ENCODE data around the gene IZUMO4.
A peak's percentile ranks its signal among the peaks of the same experiment; 100 is the strongest.
"Not testable (repeated sequence)": the region's sequence is repeated elsewhere in the genome, so short reads cannot be mapped to it uniquely, and the experiment has no call there.

Gene IZUMO4

GRCh38 chr19:2080336-2080988 lies 16.3 kb upstream of the IZUMO4 start:
- no peak for DNase-seq

GRCh38 chr19:2081873-2082810 lies 14.6 kb upstream of the IZUMO4 start:
- DNase-seq = peak in 2 of 56 donors; percentile 8 to 16

GRCh38 chr19:2083174-2083854 lies 13.4 kb upstream of the IZUMO4 start:
- DNase-seq = no peak

- DNase-seq = no peak
These were observed 11.6 kb upstream of the IZUMO4 start for GRCh38 chr19:2084993-2085720.

- not testable (repeated sequence) for DNase-seq
These were observed 9.8 kb upstream of the IZUMO4 start for GRCh38 chr19:2086695-2087620.

- no peak for DNase-seq
These were observed 9.1 kb upstream of the IZUMO4 start for GRCh38 chr19:2087621-2088100.

- no peak for DNase-seq
These were observed 7.6 kb upstream of the IZUMO4 start for GRCh38 chr19:2089001-2089711.

GRCh38 chr19:2089727-2090053 lies 7.0 kb upstream of the IZUMO4 start:
- no peak for DNase-seq

GRCh38 chr19:2091926-2092525 lies 4.7 kb upstream of the IZUMO4 start:
- not testable (repeated sequence) for DNase-seq

- peak in 30 of 56 donors; percentile 68 to 99 (median 95) for DNase-seq
These were observed 658 bp upstream of the IZUMO4 start, which contains the start of gene MOB3A for GRCh38 chr19:2096034-2096479. Gene MOB3A (minus strand): TSS chr19:2096326. CDS start chr19:2078560, 17,766 bp downstream.

- no peak for DNase-seq
These were observed 629 bp downstream of the IZUMO4 start for GRCh38 chr19:2097203-2097885.

GRCh38 chr19:2097886-2098327 lies 1.2 kb downstream of the IZUMO4 start:
- DNase-seq = no peak

- DNase-seq = no peak
These were observed 2.4 kb downstream of the IZUMO4 start for GRCh38 chr19:2099054-2099501.

GRCh38 chr19:2099937-2100718 lies 3.4 kb downstream of the IZUMO4 start:
- DNase-seq = no peak

GRCh38 chr19:2100719-2101061 lies 4.0 kb downstream of the IZUMO4 start:
- no peak for DNase-seq

- peak in 32 of 56 donors; percentile 9 to 78 (median 37) for DNase-seq
These were observed 5.0 kb downstream of the IZUMO4 start for GRCh38 chr19:2101417-2102335.
